ENCODE data around the gene KRT83.

KRT83 gene

GRCh38 chr12:52342781-52343490 lies 21.7 kb upstream of the KRT83 start:
- no peak overlapping the region for H3K4me3 ChIP-seq (ENCODE audit: low read depth, low read length)
- TF ChIP-seq CTCF (IDR thresholded peaks at IDR 0.05; ENCODE audit: control insufficient read depth, extremely low read depth, insufficient read depth) = no peak
- DNase-seq (ENCODE audit: low read depth) = no peak

GRCh38 chr12:52341066-52341580 lies 19.9 kb upstream of the KRT83 start:
- no peak for DNase-seq (ENCODE audit: low read depth)
- H3K4me3 ChIP-seq (ENCODE audit: low read depth, low read length) = no peak overlapping the region
- no peak for TF ChIP-seq CTCF (IDR thresholded peaks at IDR 0.05; ENCODE audit: control insufficient read depth, extremely low read depth, insufficient read depth)

- no peak for DNase-seq (ENCODE audit: low read depth)
- TF ChIP-seq CTCF (IDR thresholded peaks at IDR 0.05; ENCODE audit: control insufficient read depth, extremely low read depth, insufficient read depth) = no peak
- H3K4me3 ChIP-seq (ENCODE audit: low read depth, low read length) = no peak overlapping the region
Measured at GRCh38 chr12:52338241-52338960, 17.2 kb upstream of the KRT83 start.

GRCh38 chr12:52337054-52337453 lies 15.9 kb upstream of the KRT83 start:
- no peak for DNase-seq (ENCODE audit: low read depth)
- no peak for TF ChIP-seq CTCF (IDR thresholded peaks at IDR 0.05; ENCODE audit: control insufficient read depth, extremely low read depth, insufficient read depth)

GRCh38 chr12:52336641-52337040 lies 15.4 kb upstream of the KRT83 start:
- H3K4me3 ChIP-seq (ENCODE audit: low read depth, low read length) = no peak overlapping the region
- DNase-seq (ENCODE audit: low read depth) = no peak
- no peak for TF ChIP-seq CTCF (IDR thresholded peaks at IDR 0.05; ENCODE audit: control insufficient read depth, extremely low read depth, insufficient read depth)

More at GRCh38 chr12:52337054-52337453, 15.9 kb upstream of the KRT83 start:
- no peak overlapping the region for H3K4me3 ChIP-seq (ENCODE audit: low read depth, low read length)

- DNase-seq (ENCODE audit: low read depth) = no peak
- H3K4me3 ChIP-seq (ENCODE audit: low read depth, low read length) = no peak overlapping the region
- TF ChIP-seq CTCF (IDR thresholded peaks at IDR 0.05; ENCODE audit: control insufficient read depth, extremely low read depth, insufficient read depth) = no peak
Measured at GRCh38 chr12:52335598-52336262, 14.5 kb upstream of the KRT83 start.
